HCT116 (cell line): ENCODE measurements around the gene TRPV5. TPM values are rescaled to one million over a fixed set of nuclear protein-coding genes. Genes with fewer than 3 reads are reported as not detected.
A peak's percentile ranks its signal among the peaks of the same experiment; 100 is the strongest.

Experiments
- ATAC-seq: fragments of 200-7000 bp; cut with Tn5 transposase; 2 replicates; pipeline ENCODE4 v1.9.1; 2020; ENCODE audit warnings: mild to moderate bottlenecking, moderate library complexity
- BruUV-seq: library from RNA; stranded (reverse); fragments of 400-500 nt; replicated peaks from 2 replicates; lab custom pipeline; 2021; lab: Mats Ljungman, UMichigan
- CTCF ChIA-PET: fragments of 300-600 bp; sonication (Branson Sonifier 250); formaldehyde crosslinking; loops from one replicate; lab custom pipeline; 2021; ENCODE audit warnings: antibody characterized with exemption; lab: Charles Lee
- POLR2A ChIA-PET: fragments of 300-600, 350-600 bp; sonication (Branson Sonifier 250); formaldehyde crosslinking; loops from one replicate; lab custom pipeline; 2021; ENCODE audit warnings: antibody characterized with exemption; lab: Charles Lee
- RAD21 ChIA-PET, 2 experiments: fragments of 300-600 bp; sonication (Branson Sonifier 250); formaldehyde crosslinking; loops; one replicate each; lab custom pipeline; 2023; ENCODE audit warnings: low total read pairs in 2 of 2; ENCODE audit not compliant: uncharacterized antibody in 2 of 2, unreplicated experiment in 2 of 2, low non-redundant PET in 1 of 2; lab: Charles Lee
- DNase-seq: peaks from one replicate; pipeline ENCODE4 v3.0.0-alpha.2; 2010; ENCODE audit warnings: low read depth, low spot score
- H2AFZ ChIP-seq: fragments of 200-600 bp; shearing (Covaris generic), sonication (generic); 2 replicates; pipeline ENCODE4 v1.6.1; 2017; ENCODE audit warnings: low read depth, mixed run types, mixed read lengths, antibody characterized with exemption, low read length; ENCODE audit not compliant: poor library complexity, severe bottlenecking
- H3K27ac ChIP-seq: 2 replicates; pipeline ENCODE4 v1.5.1; 2012; ENCODE audit warnings: low read depth, low read length
- H3K27me3 ChIP-seq: fragments of 200-600 bp; sonication (generic); 2 replicates; pipeline ENCODE4 v1.6.1; 2016; ENCODE audit warnings: mixed run types, low read length, mixed read lengths; ENCODE audit not compliant: insufficient read depth
- H3K36me3 ChIP-seq, 2 experiments: fragments of 200-500 bp in 1 of 2; fragments of 200-600 bp in 1 of 2; sonication (Bioruptor generic) in 1 of 2; sonication (generic) in 1 of 2; 2 replicates each; pipeline versions ENCODE4 v1.5.1 to v1.6.1; 2014 to 2016; ENCODE audit warnings: low read length in 2 of 2, inconsistent platforms in 1 of 2, mixed read lengths in 1 of 2, mixed run types in 1 of 2; ENCODE audit not compliant: insufficient read depth in 2 of 2, control insufficient read depth in 1 of 2
- H3K4me1 ChIP-seq, 2 experiments: fragments of 200-600 bp in 1 of 2; sonication (generic) in 1 of 2; 2 replicates each; pipeline versions ENCODE4 v1.5.1 to v1.6.1; 2012 to 2017; ENCODE audit warnings: low read length in 2 of 2, inconsistent platforms in 1 of 2, mild to moderate bottlenecking in 1 of 2, mixed read lengths in 1 of 2, mixed run types in 1 of 2, moderate library complexity in 1 of 2; ENCODE audit not compliant: insufficient read depth in 2 of 2, control insufficient read depth in 1 of 2
- H3K4me2 ChIP-seq: fragments of 200-600 bp; sonication (generic); 2 replicates; pipeline ENCODE4 v1.6.1; 2017; ENCODE audit warnings: mixed run types, low read length, mixed read lengths
- H3K4me3 ChIP-seq, 2 experiments: fragments of 200-600 bp in 1 of 2; sonication (generic) in 1 of 2; replicated peaks in 1 of 2; 2 replicates each; pipeline ENCODE4 v1.5.1; 2011 to 2016; ENCODE audit warnings: low read length in 2 of 2, control low read depth in 1 of 2, low read depth in 1 of 2, mild to moderate bottlenecking in 1 of 2, mixed read lengths in 1 of 2, mixed run types in 1 of 2
- H3K79me2 ChIP-seq: fragments of 200-600 bp; sonication (generic); 2 replicates; pipeline ENCODE4 v1.6.1; 2017; ENCODE audit warnings: mild to moderate bottlenecking, mixed run types, low read length, moderate library complexity, mixed read lengths; ENCODE audit not compliant: insufficient read depth
- H3K9ac ChIP-seq: fragments of 200-600 bp; sonication (generic); 2 replicates; pipeline ENCODE4 v1.6.1; 2016; ENCODE audit warnings: low read length, mixed read lengths
- H3K9me2 ChIP-seq: fragments of 200-600 bp; sonication (generic), shearing (Covaris generic); 2 replicates; pipeline ENCODE4 v1.6.1; 2017; ENCODE audit warnings: mixed run types, mild to moderate bottlenecking, moderate library complexity; ENCODE audit not compliant: insufficient read depth
- H3K9me3 ChIP-seq, 2 experiments: fragments of 200-500 bp in 1 of 2; fragments of 200-600 bp in 1 of 2; sonication (Bioruptor generic) in 1 of 2; sonication (generic) in 1 of 2; 2 replicates each; pipeline ENCODE4 v1.6.1; 2014 to 2017; ENCODE audit warnings: low read length in 2 of 2, mixed read lengths in 2 of 2, inconsistent platforms in 1 of 2, low read depth in 1 of 2, mild to moderate bottlenecking in 1 of 2, mixed run types in 1 of 2, moderate library complexity in 1 of 2; ENCODE audit not compliant: control insufficient read depth in 1 of 2, insufficient read depth in 1 of 2
- H4K20me1 ChIP-seq: fragments of 200-600 bp; sonication (generic), shearing (Covaris generic); 2 replicates; pipeline ENCODE4 v1.6.1; 2017; ENCODE audit warnings: mixed run types, mild to moderate bottlenecking, moderate library complexity; ENCODE audit not compliant: insufficient read depth
- CBX3 ChIP-seq: IDR thresholded peaks from 2 replicates; pipeline ENCODE4 v1.6.1; 2012; ENCODE audit warnings: low read depth
- CEBPB ChIP-seq: IDR thresholded peaks from 2 replicates; pipeline ENCODE4 v1.6.1; 2012; ENCODE audit warnings: low read depth
- ELF1 ChIP-seq: IDR thresholded peaks from 2 replicates; pipeline ENCODE4 v1.6.1; 2012; ENCODE audit warnings: low read depth, borderline replicate concordance
- EZH2 ChIP-seq: fragments of 200-600 bp; sonication (generic); IDR thresholded peaks from 2 replicates; pipeline ENCODE4 v1.6.1; 2017; ENCODE audit warnings: antibody characterized with exemption, mixed run types
- FOSL1 ChIP-seq: IDR thresholded peaks from 2 replicates; pipeline ENCODE4 v1.6.1; 2012; ENCODE audit warnings: low read depth
- JUND ChIP-seq: IDR thresholded peaks from 2 replicates; pipeline ENCODE4 v1.6.1; 2012
- SIN3A ChIP-seq: IDR thresholded peaks from 2 replicates; pipeline ENCODE4 v1.6.1; 2012; ENCODE audit warnings: low read depth
- SP1 ChIP-seq: IDR thresholded peaks from 2 replicates; pipeline ENCODE4 v1.6.1; 2012; ENCODE audit warnings: low read depth
- intact Hi-C: fragments of 100-400 bp; cut with micrococcal nuclease; formaldehyde crosslinking; loops from 2 replicates; pipeline ENCODE4 v1.10.0; 2022
- total RNA-seq: library from RNA; stranded (reverse); gene quantifications from one replicate; pipeline ENCODE4 v1.2.1, GENCODE V29; 2021; ENCODE audit not compliant: unreplicated experiment
- TF ChIP-seq, protein P1 (sequence below): IDR thresholded peaks from 2 replicates; pipeline ENCODE4 v1.6.1; 2012
- TF ChIP-seq, protein P2 (sequence below): IDR thresholded peaks from 2 replicates; pipeline ENCODE4 v1.6.1; 2012

Gene TRPV5
- total RNA-seq, 1 experiment from 2014 or later: not detected

DNA sequence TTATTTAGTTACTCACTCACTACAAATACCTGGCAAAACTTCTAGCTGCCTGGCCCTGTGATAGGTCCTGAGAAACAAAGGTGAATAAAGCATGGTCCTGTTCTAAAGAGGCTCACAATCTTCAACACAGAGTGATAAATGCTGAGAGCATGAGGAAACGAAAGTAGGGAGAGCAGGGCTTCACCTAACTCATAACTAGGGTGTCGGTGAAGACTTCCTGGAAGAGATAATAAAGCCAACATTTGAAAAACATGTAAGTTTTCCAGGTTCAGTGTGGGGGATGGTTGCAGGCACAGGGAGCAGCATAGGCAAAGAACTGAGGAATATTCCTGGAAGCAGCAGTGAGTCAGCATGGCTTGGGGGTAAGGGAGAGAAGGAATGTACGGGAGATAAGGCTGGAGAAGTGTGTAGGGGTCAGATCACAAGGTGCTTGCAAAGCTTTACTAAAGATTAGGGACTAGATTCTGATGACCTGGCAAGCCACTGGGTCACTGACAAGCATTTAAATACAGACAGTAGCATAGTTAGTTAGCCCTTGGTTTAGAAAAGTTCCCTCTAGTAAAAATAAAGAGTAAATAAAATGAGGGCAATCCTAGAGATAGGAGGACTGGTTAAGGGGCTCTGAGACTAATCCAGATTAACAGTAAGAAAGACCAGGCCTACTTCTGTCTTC is 23.5 kb upstream of the TRPV5 start:
- intact Hi-C loops: no loop called here
- H3K27ac ChIP-seq: peak overlapping the region; percentile 9; the same call in 1 of the 2 replicates
- H3K4me2 ChIP-seq: peak overlapping the region; percentile 53
- H3K36me3 ChIP-seq: no peaks in the 10 kb centered on the region
- no peaks in the 10 kb centered on the region for H3K9me3 ChIP-seq
- TF ChIP-seq CEBPB (no peak), JUND (0 out of 2 replicates have a peak, but pooled peaks have one; percentile 26), ELF1 (no peak), SP1 (peak; percentile 53), FOSL1 (0 out of 2 replicates have a peak, but pooled peaks have one; percentile 24), CBX3 (0 out of 2 replicates have a peak, but pooled peaks have one; percentile 19), SIN3A (no peak)
- TF ChIP-seq, protein P1, sequence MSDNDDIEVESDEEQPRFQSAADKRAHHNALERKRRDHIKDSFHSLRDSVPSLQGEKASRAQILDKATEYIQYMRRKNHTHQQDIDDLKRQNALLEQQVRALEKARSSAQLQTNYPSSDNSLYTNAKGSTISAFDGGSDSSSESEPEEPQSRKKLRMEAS: peak; percentile 40; the same call in 1 of the 2 replicates
- no peaks in the 10 kb centered on the region for H4K20me1 ChIP-seq
- ChIA-PET RAD21 (no interaction called here), CTCF (interaction anchor here (1.0 to 1.8 kb wide), 4 partner anchors 10 to 146 kb away, joined by 3 to 5 read pairs (median 4); no protein-coding TSS in a partner anchor), POLR2A (no interaction called here)
- ATAC-seq: peak; percentile 86
- peak; percentile 10 for DNase-seq
- no peak overlapping the region for H3K4me3 ChIP-seq
- H3K27me3 ChIP-seq: no peaks in the 10 kb centered on the region
- no TSS peak for BruUV-seq
- peak overlapping the region; percentile 59 for H2AFZ ChIP-seq
- H3K9ac ChIP-seq: no peak overlapping the region
- no peaks in the 10 kb centered on the region for H3K79me2 ChIP-seq
- H3K4me1 ChIP-seq: peaks cover 15% of the 10 kb centered on the region in 2 experiments
- H3K9me2 ChIP-seq: no peaks in the 10 kb centered on the region

DNA sequence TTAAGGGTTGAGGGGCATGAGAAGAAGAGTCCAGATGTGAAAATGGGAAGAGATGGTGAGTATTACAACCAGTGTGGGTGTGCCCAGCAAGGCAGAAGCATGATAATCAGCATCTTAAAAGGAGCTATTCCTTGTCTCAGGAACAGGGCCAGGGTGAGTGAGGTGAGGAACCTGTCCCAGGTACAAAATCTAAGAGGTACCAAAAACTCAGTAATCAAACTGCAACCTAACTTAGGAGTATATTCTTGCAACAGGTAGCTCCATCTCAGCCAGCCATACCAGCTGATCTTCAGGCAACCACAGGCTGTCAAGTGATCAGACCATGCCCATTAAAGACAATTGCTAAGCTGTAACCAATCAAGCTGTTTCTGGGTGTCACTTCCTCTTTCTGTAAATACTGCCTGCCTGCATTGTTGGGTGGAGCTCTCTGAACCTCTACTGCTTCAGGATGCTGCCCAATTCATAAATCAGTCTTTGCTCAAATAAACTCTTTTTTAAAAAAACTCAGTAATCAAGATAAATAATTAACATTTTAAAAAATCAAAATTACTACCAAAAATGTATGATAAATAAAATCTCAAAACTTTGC is 21.2 kb upstream of the TRPV5 start:
- DNase-seq: no peak
- Histone ChIP-seq H3K9me3 (no peaks in the 10 kb centered on the region), H4K20me1 (no peaks in the 10 kb centered on the region), H3K4me3 (no peak overlapping the region), H3K9ac (no peak overlapping the region), H2AFZ (no peak overlapping the region), H3K4me1 (peaks cover 15% of the 10 kb centered on the region in 2 experiments), H3K27ac (no peak overlapping the region), H3K79me2 (no peaks in the 10 kb centered on the region), H3K9me2 (no peaks in the 10 kb centered on the region), H3K27me3 (peaks cover 7% of the 10 kb centered on the region), H3K36me3 (no peaks in the 10 kb centered on the region), H3K4me2 (no peak overlapping the region)
- intact Hi-C loops: no loop called here
- BruUV-seq: no TSS peak
- POLR2A ChIA-PET: no interaction called here
- RAD21 ChIA-PET: no interaction called here
- CTCF ChIA-PET: interaction anchor here (0.8 kb wide), 1 partner anchor 82 kb away, joined by 3 read pairs; no protein-coding TSS in a partner anchor
- no peak for ATAC-seq
- no peak for TF ChIP-seq EZH2
- TF ChIP-seq, protein P2, sequence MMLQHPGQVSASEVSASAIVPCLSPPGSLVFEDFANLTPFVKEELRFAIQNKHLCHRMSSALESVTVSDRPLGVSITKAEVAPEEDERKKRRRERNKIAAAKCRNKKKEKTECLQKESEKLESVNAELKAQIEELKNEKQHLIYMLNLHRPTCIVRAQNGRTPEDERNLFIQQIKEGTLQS: no peak
